ENCODE data around the gene PRM1. TPM values are rescaled to one million over a fixed set of nuclear protein-coding genes. Genes with fewer than 3 reads are reported as not detected.
A peak's percentile ranks its signal among the peaks of the same experiment; 100 is the strongest.

Gene PRM1
- total and polyA plus RNA-seq, 2 of the 13 experiments (the other 11 are each of a cell fraction or from before 2014, with no cell fraction given), result not detected

DNA sequence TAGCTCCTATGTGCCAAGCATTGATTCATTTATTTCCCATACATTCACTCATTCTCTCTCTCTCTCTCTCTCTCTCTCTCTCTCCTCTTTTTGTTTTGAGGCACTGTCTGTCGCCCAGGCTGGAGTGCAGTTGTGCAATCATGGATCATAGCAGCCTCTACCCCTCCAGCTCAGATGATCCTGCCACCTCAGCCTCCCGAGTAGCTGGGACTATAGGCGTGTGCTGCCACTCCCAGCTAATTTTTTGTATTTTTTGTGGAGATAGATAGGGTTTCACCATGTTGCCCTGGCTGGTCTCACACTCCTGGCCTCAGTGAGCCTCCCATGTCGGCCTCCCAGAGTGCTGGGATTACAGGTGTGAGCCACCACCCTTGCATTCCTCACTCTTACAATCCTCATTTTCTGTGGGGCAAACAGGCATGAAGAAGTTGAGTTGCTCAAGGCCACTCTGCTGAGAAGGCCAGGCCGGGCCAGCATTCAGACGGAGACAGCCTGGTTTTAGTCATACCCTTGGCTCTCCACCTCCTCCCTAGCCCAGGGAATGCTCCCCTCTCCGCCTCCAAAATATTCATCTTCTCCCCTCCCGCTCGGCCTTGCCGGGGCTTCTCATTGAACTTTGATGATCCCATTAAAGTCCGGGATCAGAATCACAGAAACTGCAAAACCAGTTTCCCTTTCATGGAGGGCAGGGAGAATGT, 4.1 kb downstream of the PRM1 start (continued):
- TF ChIP-seq NR0B2 (CRISPR knock-in tag; IDR thresholded peaks at IDR 0.05) (0 out of 2 replicates have a peak, but pooled peaks have one; percentile 1), BRD4 (CRISPR knock-in tag; IDR thresholded peaks at IDR 0.05) (peak; percentile 52; the same call in 1 of the 2 replicates), ZNF292 (CRISPR knock-in tag; IDR thresholded peaks at IDR 0.05; ENCODE audit: borderline replicate concordance, low read depth) (0 out of 2 replicates have a peak, but pooled peaks have one; percentile 36), ZNF766 (CRISPR knock-in tag; IDR thresholded peaks at IDR 0.05; ENCODE audit: borderline replicate concordance) (0 out of 2 replicates have a peak, but pooled peaks have one; percentile 18), ZMYM3 (CRISPR knock-in tag; IDR thresholded peaks at IDR 0.05) (peak; percentile 60), ZSCAN5A (CRISPR knock-in tag; IDR thresholded peaks at IDR 0.05; ENCODE audit: borderline replicate concordance) (no peak), ZNF280B (CRISPR knock-in tag; IDR thresholded peaks at IDR 0.05; ENCODE audit: borderline replicate concordance) (peak; percentile 81; the same call in 1 of the 2 replicates), ZNF552 (CRISPR knock-in tag; IDR thresholded peaks at IDR 0.05; ENCODE audit: borderline replicate concordance) (no peak), ZNF207 (IDR thresholded peaks at IDR 0.05; ENCODE audit: borderline replicate concordance) (no peak), ZNF230 (CRISPR knock-in tag; IDR thresholded peaks at IDR 0.05) (0 out of 2 replicates have a peak, but pooled peaks have one; percentile 32), GPN1 (CRISPR knock-in tag; IDR thresholded peaks at IDR 0.05; ENCODE audit: borderline replicate concordance) (no peak), HDAC6 (IDR thresholded peaks at IDR 0.05; ENCODE audit: low read depth, low read length) (no peak), CEBPB (IDR thresholded peaks at IDR 0.05; ENCODE audit: borderline replicate concordance, low read depth, low read length) (peak; percentile 92), ZNF703 (CRISPR knock-in tag; IDR thresholded peaks at IDR 0.05; ENCODE audit: borderline replicate concordance) (no peak), ZNF557 (CRISPR knock-in tag; IDR thresholded peaks at IDR 0.05) (no peak), FOSL2 (CRISPR knock-in tag; IDR thresholded peaks at IDR 0.05) (peak; percentile 42), NR2C2 (CRISPR knock-in tag; IDR thresholded peaks at IDR 0.05; ENCODE audit: borderline replicate concordance) (no peak), ZNF124 (CRISPR knock-in tag; IDR thresholded peaks at IDR 0.05) (no peak), ZNF800 (CRISPR knock-in tag; IDR thresholded peaks at IDR 0.05) (no peak)
- TF ChIP-seq, protein P1, sequence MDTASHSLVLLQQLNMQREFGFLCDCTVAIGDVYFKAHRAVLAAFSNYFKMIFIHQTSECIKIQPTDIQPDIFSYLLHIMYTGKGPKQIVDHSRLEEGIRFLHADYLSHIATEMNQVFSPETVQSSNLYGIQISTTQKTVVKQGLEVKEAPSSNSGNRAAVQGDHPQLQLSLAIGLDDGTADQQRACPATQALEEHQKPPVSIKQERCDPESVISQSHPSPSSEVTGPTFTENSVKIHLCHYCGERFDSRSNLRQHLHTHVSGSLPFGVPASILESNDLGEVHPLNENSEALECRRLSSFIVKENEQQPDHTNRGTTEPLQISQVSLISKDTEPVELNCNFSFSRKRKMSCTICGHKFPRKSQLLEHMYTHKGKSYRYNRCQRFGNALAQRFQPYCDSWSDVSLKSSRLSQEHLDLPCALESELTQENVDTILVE (CRISPR knock-in tag; IDR thresholded peaks at IDR 0.05), result no peak
- TF ChIP-seq, protein P2, sequence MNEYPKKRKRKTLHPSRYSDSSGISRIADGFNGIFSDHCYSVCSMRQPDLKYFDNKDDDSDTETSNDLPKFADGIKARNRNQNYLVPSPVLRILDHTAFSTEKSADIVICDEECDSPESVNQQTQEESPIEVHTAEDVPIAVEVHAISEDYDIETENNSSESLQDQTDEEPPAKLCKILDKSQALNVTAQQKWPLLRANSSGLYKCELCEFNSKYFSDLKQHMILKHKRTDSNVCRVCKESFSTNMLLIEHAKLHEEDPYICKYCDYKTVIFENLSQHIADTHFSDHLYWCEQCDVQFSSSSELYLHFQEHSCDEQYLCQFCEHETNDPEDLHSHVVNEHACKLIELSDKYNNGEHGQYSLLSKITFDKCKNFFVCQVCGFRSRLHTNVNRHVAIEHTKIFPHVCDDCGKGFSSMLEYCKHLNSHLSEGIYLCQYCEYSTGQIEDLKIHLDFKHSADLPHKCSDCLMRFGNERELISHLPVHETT (CRISPR knock-in tag; conservative IDR thresholded peaks at IDR 0.05), result no peak
